Right cardiac atrium (tissue), 5 donors: ENCODE measurements around the gene PDE11A. TPM values are rescaled to one million over a fixed set of nuclear protein-coding genes. Genes with fewer than 3 reads are reported as not detected.

Experiments
- ATAC-seq, 2 donors: fragments of 200-7000 bp; cut with Tn5 transposase; one replicate each; pipeline versions ENCODE4 v1.8.0 to v1.9.1; 2020; ENCODE audit warnings: moderate library complexity in 2 of 2, mild to moderate bottlenecking in 1 of 2
- DNase-seq, 3 donors: peaks; one replicate each; pipeline ENCODE4 v3.0.0-alpha.2; 2020
- H3K27ac ChIP-seq: one replicate; pipeline ENCODE4 v1.5.1; 2013; ENCODE audit warnings: mild to moderate bottlenecking, low read length, control low read depth, moderate library complexity
- H3K27me3 ChIP-seq: one replicate; pipeline ENCODE4 v1.6.1; 2013; ENCODE audit not compliant: control insufficient read depth, insufficient read depth
- H3K4me1 ChIP-seq: one replicate; pipeline ENCODE4 v1.6.1; 2013; ENCODE audit warnings: low read length; ENCODE audit not compliant: control insufficient read depth, insufficient read depth
- H3K4me3 ChIP-seq: one replicate; pipeline ENCODE4 v1.5.1; 2013; ENCODE audit warnings: low read length, control low read depth
- H3K9me3 ChIP-seq: one replicate; pipeline ENCODE4 v1.6.1; 2013; ENCODE audit warnings: low read length; ENCODE audit not compliant: control insufficient read depth
- WGBS: extraction: QIAGEN DNeasy Blood & Tissue Kit; methylation state at CpG from one replicate; pipeline ENCODE4 v1.1.7; 2013; 5-methylcytosine and 5-hydroxymethylcytosine counted together
- intact Hi-C, 4 donors: fragments of 100-400 bp; cut with DNase I; formaldehyde crosslinking; loops; one replicate each; pipeline versions ENCODE4 v1.11.0 to v1.14.0; 2022 to 2023
- polyA plus RNA-seq: library from polyadenylated mRNA; stranded (reverse); fragments of 200-250 nt; gene quantifications from one replicate; pipeline ENCODE4 v1.2.3, GENCODE V29; 2013
- total RNA-seq, 4 donors: library from RNA; stranded (reverse); fragmentation: NEBNext Ultra II Directional; extraction: Animal tissue kit (Norgen Biotek cat#: 25700); gene quantifications; one replicate each; pipeline ENCODE4 v1.2.1, GENCODE V29; 2021
- donor health status: healthy with polysubstance abuse.
- donor health status: DM: no; HTN: yes; CAD: no.
- donor health status: DM: no; HTN: no; CAD: no.
- donor health status: DM: no; HTN: yes; CAD: no; lungs with severe emphysema.
- donor health status: DM: yes; HTN: yes; CAD: no.

Gene PDE11A
- total and polyA plus RNA-seq, 5 donors, result 0.08 to 0.63 (median 0.18) TPM

GRCh38 chr2:177658309-177658708 lies 414.3 kb downstream of the PDE11A start:
- intact Hi-C loops, result no loop called here
- ATAC-seq (no peak), DNase-seq (no peak)
- Histone ChIP-seq H3K9me3 (no peaks in the 10 kb centered on the region), H3K4me3 (no peak overlapping the region), H3K27ac (no peak overlapping the region), H3K4me1 (no peaks in the 10 kb centered on the region), H3K27me3 (no peaks in the 10 kb centered on the region)

GRCh38 chr2:177651833-177652232 lies 420.7 kb downstream of the PDE11A start:
- Histone ChIP-seq H3K9me3 (no peaks in the 10 kb centered on the region), H3K4me1 (no peaks in the 10 kb centered on the region), H3K4me3 (no peak overlapping the region), H3K27ac (no peak overlapping the region), H3K27me3 (no peaks in the 10 kb centered on the region)
- ATAC-seq, result no peak
- WGBS, result 35% methylated on average over 7 of the region's 7 CpGs
- intact Hi-C loops, result no loop called here
- DNase-seq, result no peak

- intact Hi-C loops, result no loop called here
- DNase-seq (no peak), ATAC-seq (no peak)
- 62% methylated on average over 4 of the region's 4 CpGs for WGBS
- no peaks in the 10 kb centered on the region for H3K4me1 ChIP-seq
- no peaks in the 10 kb centered on the region for H3K27me3 ChIP-seq
- no peaks in the 10 kb centered on the region for H3K9me3 ChIP-seq
- no peak overlapping the region for H3K4me3 ChIP-seq
- no peak overlapping the region for H3K27ac ChIP-seq
These were observed 422.7 kb downstream of the PDE11A start for GRCh38 chr2:177649568-177650518.

GRCh38 chr2:177646791-177647190 lies 425.8 kb downstream of the PDE11A start:
- Histone ChIP-seq H3K4me1 (no peaks in the 10 kb centered on the region), H3K9me3 (no peaks in the 10 kb centered on the region), H3K27ac (no peak overlapping the region), H3K27me3 (no peaks in the 10 kb centered on the region), H3K4me3 (no peak overlapping the region)
- intact Hi-C loops, result no loop called here
- ATAC-seq, result no peak
- no peak for DNase-seq
- WGBS, result 68% methylated on average over 1 of the region's 1 CpG

GRCh38 chr2:177646241-177646640 lies 426.3 kb downstream of the PDE11A start:
- Histone ChIP-seq H3K9me3 (no peaks in the 10 kb centered on the region), H3K27me3 (no peaks in the 10 kb centered on the region), H3K4me3 (no peak overlapping the region), H3K4me1 (no peaks in the 10 kb centered on the region), H3K27ac (no peak overlapping the region)
- ATAC-seq (no peak), DNase-seq (no peak)
- intact Hi-C loops, result no loop called here

- Histone ChIP-seq H3K4me3 (no peak overlapping the region), H3K27ac (no peak overlapping the region), H3K27me3 (no peaks in the 10 kb centered on the region), H3K4me1 (peaks cover 3% of the 10 kb centered on the region), H3K9me3 (no peaks in the 10 kb centered on the region)
- 36% methylated on average over 2 of the region's 2 CpGs for WGBS
- DNase-seq, result no peak
- no peak for ATAC-seq
- intact Hi-C loops, result no loop called here
These were observed 431.2 kb downstream of the PDE11A start for GRCh38 chr2:177641331-177641730.

- Histone ChIP-seq H3K4me1 (peaks cover 3% of the 10 kb centered on the region), H3K27ac (no peak overlapping the region), H3K9me3 (no peaks in the 10 kb centered on the region), H3K27me3 (no peaks in the 10 kb centered on the region), H3K4me3 (no peak overlapping the region)
- no peak for ATAC-seq
- no peak for DNase-seq
- WGBS, result 83% methylated on average over 3 of the region's 3 CpGs
- intact Hi-C loops, result no loop called here
These were observed 432.2 kb downstream of the PDE11A start for GRCh38 chr2:177640423-177640822.

GRCh38 chr2:177639262-177639914 lies 433.2 kb downstream of the PDE11A start:
- H3K4me1 ChIP-seq, result peaks cover 3% of the 10 kb centered on the region
- no peaks in the 10 kb centered on the region for H3K9me3 ChIP-seq
- intact Hi-C loops, result no loop called here
- no peak for ATAC-seq
- no peaks in the 10 kb centered on the region for H3K27me3 ChIP-seq
- no peak overlapping the region for H3K27ac ChIP-seq
- DNase-seq, result no peak
- 69% methylated on average over 2 of the region's 2 CpGs for WGBS
- no peak overlapping the region for H3K4me3 ChIP-seq

GRCh38 chr2:177638507-177638906 lies 434.1 kb downstream of the PDE11A start:
- WGBS, result 93% methylated on average over 1 of the region's 1 CpG
- peaks cover 3% of the 10 kb centered on the region for H3K4me1 ChIP-seq
- DNase-seq (no peak), ATAC-seq (no peak)
- H3K9me3 ChIP-seq, result no peaks in the 10 kb centered on the region
- no peak overlapping the region for H3K4me3 ChIP-seq
- H3K27me3 ChIP-seq, result no peaks in the 10 kb centered on the region
- intact Hi-C loops, result no loop called here
- H3K27ac ChIP-seq, result no peak overlapping the region

- Histone ChIP-seq H3K4me1 (peaks cover 3% of the 10 kb centered on the region), H3K27me3 (no peaks in the 10 kb centered on the region), H3K4me3 (no peak overlapping the region), H3K27ac (no peak overlapping the region), H3K9me3 (no peaks in the 10 kb centered on the region)
- 67% methylated on average over 1 of the region's 1 CpG for WGBS
- no peak for DNase-seq
- intact Hi-C loops, result no loop called here
- no peak for ATAC-seq
These were observed 435.9 kb downstream of the PDE11A start for GRCh38 chr2:177636672-177637071.

GRCh38 chr2:177635696-177636095 lies 436.9 kb downstream of the PDE11A start:
- no peaks in the 10 kb centered on the region for H3K9me3 ChIP-seq
- no peak overlapping the region for H3K27ac ChIP-seq
- H3K4me3 ChIP-seq, result no peak overlapping the region
- ATAC-seq, result no peak
- no peaks in the 10 kb centered on the region for H3K27me3 ChIP-seq
- DNase-seq, result no peak
- intact Hi-C loops, result no loop called here
- WGBS, result 0% methylated on average over 1 of the region's 1 CpG
- H3K4me1 ChIP-seq, result peaks cover 3% of the 10 kb centered on the region
